Endothelial cell of umbilical vein (primary cell): ENCODE data around the gene GM2A. TPM values are rescaled to one million over a fixed set of nuclear protein-coding genes. Genes with fewer than 3 reads are reported as not detected.
"Not testable (repeated sequence)": the region's sequence is repeated elsewhere in the genome, so short reads cannot be mapped to it uniquely, and the experiment has no call there.

ENCODE experiments used
- BruUV-seq: library from RNA; stranded (reverse); fragments of 400-500 nt; replicated peaks from 2 replicates; lab custom pipeline; 2021; lab: Mats Ljungman, UMichigan
- CTCF ChIA-PET: fragments of 300-600, 350-600 bp; sonication (Branson Sonifier 250); formaldehyde crosslinking; loops from one replicate; lab custom pipeline; 2021; ENCODE audit warnings: antibody characterized with exemption, inconsistent platforms; lab: Charles Lee
- POLR2A ChIA-PET: fragments of 300-600, 350-600 bp; sonication (Branson Sonifier 250); formaldehyde crosslinking; loops from one replicate; lab custom pipeline; 2021; ENCODE audit warnings: antibody characterized with exemption, inconsistent platforms; lab: Charles Lee
- DNase-seq: peaks from one replicate; pipeline ENCODE4 v3.0.0-alpha.2; 2011; ENCODE audit warnings: low read depth, low spot score
- FAIRE-seq: peaks from 2 replicates; lab custom pipeline; 2011; peaks lifted over from hg19 to GRCh38; lab: Jason Lieb, UNC
- H2AFZ ChIP-seq: 2 replicates; pipeline ENCODE4 v1.6.0; 2012; ENCODE audit warnings: low read depth, low read length, control low read depth, inconsistent platforms
- H3K27ac ChIP-seq: 2 replicates; pipeline ENCODE4 v1.5.1; 2011; ENCODE audit warnings: low read depth, mild to moderate bottlenecking, control low read depth, low read length, moderate library complexity; ENCODE audit not compliant: insufficient read depth
- H3K27me3 ChIP-seq, 2 experiments: 2 replicates each; pipeline versions ENCODE4 v1.6.0 to v1.6.1; 2011; ENCODE audit warnings: low read length in 2 of 2, mixed read lengths in 1 of 2; ENCODE audit not compliant: control insufficient read depth in 2 of 2, insufficient read depth in 2 of 2
- H3K36me3 ChIP-seq, 2 experiments: 2 replicates in 1 of 2; 3 replicates in 1 of 2; pipeline ENCODE4 v1.5.1; 2011; ENCODE audit warnings: low read length in 2 of 2, mild to moderate bottlenecking in 1 of 2, moderate library complexity in 1 of 2; ENCODE audit not compliant: control insufficient read depth in 2 of 2, insufficient read depth in 2 of 2; ENCODE audit errors: extremely low read depth in 1 of 2
- H3K4me1 ChIP-seq: 3 replicates; pipeline ENCODE4 v1.5.1; 2011; ENCODE audit warnings: mild to moderate bottlenecking, low read length; ENCODE audit not compliant: control insufficient read depth, insufficient read depth; ENCODE audit errors: extremely low read depth
- H3K4me2 ChIP-seq: 2 replicates; pipeline ENCODE4 v1.6.1; 2011; ENCODE audit warnings: low read length, control low read depth, mixed read lengths; ENCODE audit not compliant: insufficient read depth
- H3K4me3 ChIP-seq, 3 experiments: fragments of 200-600 bp in 1 of 3; sonication (generic), shearing (Covaris generic) in 1 of 3; replicated peaks in 1 of 3; 2 replicates each; pipeline ENCODE4 v1.5.1; 2011 to 2016; ENCODE audit warnings: control low read depth in 3 of 3, low read length in 3 of 3, mild to moderate bottlenecking in 2 of 3, inconsistent platforms in 1 of 3, low read depth in 1 of 3, moderate library complexity in 1 of 3; ENCODE audit not compliant: insufficient read depth in 1 of 3
- H3K79me2 ChIP-seq: 2 replicates; pipeline ENCODE4 v1.6.0; 2012; ENCODE audit warnings: low read length, inconsistent platforms; ENCODE audit not compliant: control insufficient read depth, insufficient read depth
- H3K9ac ChIP-seq: replicated peaks from 2 replicates; pipeline ENCODE3; 2011; ENCODE audit warnings: low read length, control low read depth; ENCODE audit not compliant: insufficient read depth; ENCODE audit errors: extremely low read depth
- H3K9me1 ChIP-seq: replicated peaks from 3 replicates; pipeline ENCODE4 v1.6.0; 2011; ENCODE audit warnings: mild to moderate bottlenecking, low read length; ENCODE audit not compliant: control insufficient read depth, insufficient read depth; ENCODE audit errors: extremely low read depth
- H3K9me3 ChIP-seq: replicated peaks from 2 replicates; pipeline ENCODE4 v1.5.1; 2012; ENCODE audit warnings: low read length, inconsistent platforms; ENCODE audit not compliant: control insufficient read depth, insufficient read depth
- H4K20me1 ChIP-seq: replicated peaks from 2 replicates; pipeline ENCODE3; 2011; ENCODE audit warnings: mild to moderate bottlenecking, low read length; ENCODE audit not compliant: control insufficient read depth, insufficient read depth; ENCODE audit errors: extremely low read depth
- EZH2 ChIP-seq: IDR thresholded peaks from 2 replicates; pipeline ENCODE4 v1.6.1; 2012; ENCODE audit warnings: borderline replicate concordance, low read depth, mild to moderate bottlenecking, moderate library complexity, low read length, inconsistent platforms; ENCODE audit not compliant: severe bottlenecking
- FOS ChIP-seq: IDR thresholded peaks from 2 replicates; pipeline ENCODE4 v1.6.1; 2011; ENCODE audit warnings: mild to moderate bottlenecking, low read length, moderate library complexity, borderline replicate concordance; ENCODE audit not compliant: insufficient read depth
- GATA2 ChIP-seq: IDR thresholded peaks from 2 replicates; pipeline ENCODE4 v1.7.0; 2011; ENCODE audit warnings: low read depth, mild to moderate bottlenecking, moderate library complexity, mixed read lengths, low read length; ENCODE audit not compliant: insufficient read length, insufficient read depth
- JUN ChIP-seq: IDR thresholded peaks from 2 replicates; pipeline ENCODE4 v1.6.1; 2011; ENCODE audit warnings: borderline replicate concordance, low read depth; ENCODE audit not compliant: insufficient read length, insufficient read depth
- MYC ChIP-seq: IDR thresholded peaks from one replicate; pipeline ENCODE4 v1.6.1; 2011; ENCODE audit warnings: mild to moderate bottlenecking, low read depth, low read length
- POLR2A ChIP-seq: IDR thresholded peaks from 2 replicates; pipeline ENCODE4 v1.6.1; 2012; ENCODE audit warnings: low read depth, mild to moderate bottlenecking, control low read depth, low read length
- POLR2AphosphoS5 ChIP-seq: IDR thresholded peaks from 2 replicates; pipeline ENCODE4 v1.6.1; 2012; ENCODE audit warnings: low read depth, mild to moderate bottlenecking, control low read depth, low read length, moderate library complexity; ENCODE audit not compliant: insufficient read depth
- dilution Hi-C: fragments of 300-500 bp; cut with MboI; formaldehyde crosslinking; loops from one replicate; pipeline ENCODE4 v1.15.0; 2019; ENCODE audit warnings: low sequenced_read_pairs; ENCODE audit not compliant: extremely low pct_ligation_motif_present
- intact Hi-C: fragments of 100-400 bp; cut with micrococcal nuclease; formaldehyde crosslinking; loops from one replicate; pipeline ENCODE4 v1.10.0; 2022
- polyA plus RNA-seq, 4 experiments: library from polyadenylated mRNA; depleted of rRNA in 3 of 4; stranded (reverse) in 3 of 4; unstranded in 1 of 4; fragments of >200 nt; gene quantifications; 2 replicates each; pipeline versions ENCODE4 v1.2.1 to v1.2.3, GENCODE V29; 2011 to 2012; ENCODE audit warnings: missing spikeins in 1 of 4
- total RNA-seq: library from RNA; stranded (reverse); gene quantifications from 2 replicates; pipeline ENCODE4 v1.2.3, GENCODE V29; 2021
- TF ChIP-seq, protein P1 (sequence below), 2 donors: IDR thresholded peaks; 1 replicate in 1 of 2; 2 replicates in 1 of 2; pipeline ENCODE4 v1.5.1; 2011; ENCODE audit warnings: low read length in 2 of 2, mild to moderate bottlenecking in 2 of 2, moderate library complexity in 2 of 2, control low read depth in 1 of 2, inconsistent platforms in 1 of 2, low read depth in 1 of 2; ENCODE audit not compliant: insufficient read depth in 1 of 2; ENCODE audit errors: extremely low read depth in 1 of 2
- TF ChIP-seq, protein P2 (sequence below): IDR thresholded peaks from 2 replicates; pipeline ENCODE4 v1.6.1; 2011; ENCODE audit not compliant: insufficient read depth, insufficient read length

Gene GM2A
- total and polyA plus RNA-seq, 2 donors (not counting 3 experiments of a cell fraction or from before 2014, with no cell fraction given): 14.0 to 21.2 TPM

- Histone ChIP-seq H3K27me3 (peaks cover 3 to 4% of the 10 kb centered on the region in 2 experiments), H3K27ac (no peak overlapping the region), H3K36me3 (no peaks in the 10 kb centered on the region), H3K9me1 (no peaks in the 10 kb centered on the region), H3K9me3 (no peaks in the 10 kb centered on the region), H3K4me2 (no peak overlapping the region), H2AFZ (no peak overlapping the region), H3K79me2 (no peaks in the 10 kb centered on the region), H3K4me3 (no peak overlapping the region), H4K20me1 (no peaks in the 10 kb centered on the region), H3K4me1 (no peaks in the 10 kb centered on the region), H3K9ac (no peak overlapping the region)
- ChIA-PET POLR2A (no interaction called here), CTCF (interaction anchor here (1.1 to 1.7 kb wide), 3 partner anchors 11 to 109 kb away, joined by 3 to 7 read pairs (median 3); partner anchors contain the start of gene CCDC69)
- no peak for TF ChIP-seq EZH2
- TF ChIP-seq, protein P1, sequence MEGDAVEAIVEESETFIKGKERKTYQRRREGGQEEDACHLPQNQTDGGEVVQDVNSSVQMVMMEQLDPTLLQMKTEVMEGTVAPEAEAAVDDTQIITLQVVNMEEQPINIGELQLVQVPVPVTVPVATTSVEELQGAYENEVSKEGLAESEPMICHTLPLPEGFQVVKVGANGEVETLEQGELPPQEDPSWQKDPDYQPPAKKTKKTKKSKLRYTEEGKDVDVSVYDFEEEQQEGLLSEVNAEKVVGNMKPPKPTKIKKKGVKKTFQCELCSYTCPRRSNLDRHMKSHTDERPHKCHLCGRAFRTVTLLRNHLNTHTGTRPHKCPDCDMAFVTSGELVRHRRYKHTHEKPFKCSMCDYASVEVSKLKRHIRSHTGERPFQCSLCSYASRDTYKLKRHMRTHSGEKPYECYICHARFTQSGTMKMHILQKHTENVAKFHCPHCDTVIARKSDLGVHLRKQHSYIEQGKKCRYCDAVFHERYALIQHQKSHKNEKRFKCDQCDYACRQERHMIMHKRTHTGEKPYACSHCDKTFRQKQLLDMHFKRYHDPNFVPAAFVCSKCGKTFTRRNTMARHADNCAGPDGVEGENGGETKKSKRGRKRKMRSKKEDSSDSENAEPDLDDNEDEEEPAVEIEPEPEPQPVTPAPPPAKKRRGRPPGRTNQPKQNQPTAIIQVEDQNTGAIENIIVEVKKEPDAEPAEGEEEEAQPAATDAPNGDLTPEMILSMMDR (IDR thresholded peaks at IDR 0.05; ENCODE audit: extremely low read depth in 1 of 2, insufficient read depth in 1 of 2, low read depth in 1 of 2, low read length in 2 of 2): no peak
- no peak for TF ChIP-seq POLR2A
- no peak for TF ChIP-seq GATA2
- TF ChIP-seq, protein P2, sequence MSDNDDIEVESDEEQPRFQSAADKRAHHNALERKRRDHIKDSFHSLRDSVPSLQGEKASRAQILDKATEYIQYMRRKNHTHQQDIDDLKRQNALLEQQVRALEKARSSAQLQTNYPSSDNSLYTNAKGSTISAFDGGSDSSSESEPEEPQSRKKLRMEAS: no peak
- no peak for TF ChIP-seq MYC
- TF ChIP-seq FOS: no peak
- TF ChIP-seq POLR2AphosphoS5: no peak
- no peak for TF ChIP-seq JUN
- no peak for DNase-seq
- no TSS peak for BruUV-seq
- intact Hi-C loops: no loop called here
- FAIRE-seq: no peak
- dilution Hi-C loops: no loop called here
Measured at GRCh38 chr5:151234476-151235238, 18.3 kb upstream of the GM2A start.

- H3K36me3 ChIP-seq, H3K9me3 ChIP-seq, POLR2A ChIA-PET, FAIRE-seq, H4K20me1 ChIP-seq, H2AFZ ChIP-seq, intact Hi-C loops, H3K79me2 ChIP-seq, H3K27ac ChIP-seq, H3K9ac ChIP-seq, DNase-seq, BruUV-seq, H3K27me3 ChIP-seq, H3K4me1 ChIP-seq, H3K4me3 ChIP-seq, H3K4me2 ChIP-seq, dilution Hi-C loops, H3K9me1 ChIP-seq: not testable (repeated sequence)
- CTCF ChIA-PET: interaction anchor here (1.1 to 1.7 kb wide), 3 partner anchors 11 to 109 kb away, joined by 3 to 7 read pairs (median 3); partner anchors contain the start of gene CCDC69
Measured at GRCh38 chr5:151235239-151235571, 17.8 kb upstream of the GM2A start.
